HG03159 (cell line): ENCODE results near the gene PPT2.
"Not testable (repeated sequence)": the region's sequence is repeated elsewhere in the genome, so short reads cannot be mapped to it uniquely, and the experiment has no call there.

Experiments used
- ATAC-seq: cut with Tn5 transposase; IDR thresholded peaks from one replicate; pipeline ENCODE4 v1.9.1; 2021; ENCODE audit warnings: mild to moderate bottlenecking, moderate library complexity; ENCODE audit not compliant: unreplicated experiment

PPT2 gene

DNA sequence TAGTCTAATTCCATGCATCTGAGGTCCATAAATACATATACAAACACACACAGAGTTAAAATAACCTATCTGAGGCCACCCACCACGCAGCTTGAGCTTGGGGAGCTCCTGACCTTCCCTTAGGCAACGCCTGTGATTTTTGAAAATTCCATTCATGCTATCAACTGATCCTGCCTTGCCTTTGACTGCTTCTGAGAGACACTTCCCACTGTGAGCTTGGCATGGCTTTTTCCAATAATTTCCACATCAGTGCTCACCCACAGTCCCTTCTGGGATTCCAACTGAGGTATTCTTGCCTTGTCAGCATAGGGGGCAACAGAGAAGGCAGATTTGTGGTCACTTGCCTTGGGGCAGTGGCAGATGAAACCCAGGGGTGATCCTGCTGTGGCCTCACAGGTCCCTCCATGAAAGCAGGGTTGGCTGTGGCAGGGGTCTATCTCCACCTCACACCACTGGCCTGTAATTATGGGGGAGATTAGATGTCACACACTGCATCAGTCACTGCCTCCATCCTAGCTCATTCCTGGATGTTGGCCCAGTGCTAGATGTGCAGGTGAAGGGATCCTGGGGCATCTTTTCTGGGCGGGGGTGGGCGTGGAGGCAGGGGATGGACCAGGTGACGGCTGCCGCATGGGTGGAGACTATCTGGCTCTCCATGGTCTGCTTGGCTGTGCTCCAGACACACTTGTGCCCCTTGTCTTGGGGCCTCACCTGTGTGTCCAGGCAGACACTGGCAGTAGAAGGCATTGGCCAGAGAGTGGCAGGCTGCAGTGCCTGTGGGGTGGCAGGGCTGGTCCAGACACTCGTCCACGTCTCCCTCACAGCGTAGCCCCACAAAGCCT lies 49.7 kb downstream of the PPT2 start:
- ATAC-seq: no peak

DNA sequence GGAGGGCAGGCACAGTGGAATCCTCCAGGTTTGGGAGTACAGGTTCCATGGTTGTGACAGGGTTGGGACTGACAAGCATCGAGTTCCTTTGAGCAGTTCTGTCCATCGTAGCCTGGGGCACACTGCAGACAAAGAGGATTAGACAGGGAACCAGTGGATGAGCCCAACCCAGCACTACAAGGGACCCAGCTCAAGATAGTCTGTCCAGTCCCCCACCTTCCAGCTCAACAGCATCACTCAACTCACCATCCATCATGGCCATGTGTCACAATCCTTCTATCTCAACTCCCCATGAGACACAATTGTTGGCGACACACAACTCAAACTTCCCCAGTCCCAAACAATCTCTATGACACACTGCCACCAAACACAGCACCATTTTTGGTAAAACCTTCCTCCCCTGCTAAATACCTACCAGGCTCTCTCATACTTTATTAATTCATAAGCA lies 50.4 kb downstream of the PPT2 start:
- ATAC-seq: no peak

DNA sequence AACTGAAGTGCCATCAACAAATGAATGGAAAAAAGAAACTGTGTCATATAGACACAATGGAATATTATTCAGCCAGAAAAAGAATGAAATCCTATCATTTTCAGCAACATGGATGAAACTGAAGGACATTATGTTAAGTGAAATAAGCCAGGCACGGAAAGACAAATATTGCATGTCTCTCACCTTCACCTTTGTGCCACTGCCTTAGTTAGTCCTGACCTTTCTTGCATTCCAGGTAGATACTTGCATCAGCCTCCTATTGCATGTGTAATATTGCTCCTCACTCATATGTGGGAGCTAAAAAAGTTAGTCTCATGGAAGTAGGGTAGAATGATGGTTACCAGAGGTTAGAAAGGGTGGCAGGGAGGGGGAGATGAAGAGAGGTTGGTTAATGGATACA lies 55.1 kb downstream of the PPT2 start:
- no peak for ATAC-seq

DNA sequence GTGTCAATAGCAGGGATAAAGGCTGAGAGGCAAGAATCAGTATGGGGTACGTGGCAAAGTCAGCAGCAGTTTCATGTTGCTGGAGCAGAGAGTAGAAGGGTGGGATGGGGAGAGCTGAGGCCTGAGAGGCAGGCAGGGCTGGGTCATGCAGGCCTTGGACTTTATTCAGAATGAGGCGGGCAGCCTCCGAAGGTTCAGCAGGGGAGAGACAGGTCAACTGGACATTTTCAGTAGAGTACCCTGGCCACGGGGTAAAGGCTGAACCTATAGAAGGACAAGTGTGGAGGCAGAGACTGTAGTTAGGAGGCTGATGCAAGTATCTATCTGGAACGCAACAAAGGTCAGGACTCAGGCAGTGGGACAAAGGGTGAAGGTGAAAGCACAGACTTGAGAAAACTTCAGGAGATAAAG lies 56.3 kb downstream of the PPT2 start:
- ATAC-seq: no peak

DNA sequence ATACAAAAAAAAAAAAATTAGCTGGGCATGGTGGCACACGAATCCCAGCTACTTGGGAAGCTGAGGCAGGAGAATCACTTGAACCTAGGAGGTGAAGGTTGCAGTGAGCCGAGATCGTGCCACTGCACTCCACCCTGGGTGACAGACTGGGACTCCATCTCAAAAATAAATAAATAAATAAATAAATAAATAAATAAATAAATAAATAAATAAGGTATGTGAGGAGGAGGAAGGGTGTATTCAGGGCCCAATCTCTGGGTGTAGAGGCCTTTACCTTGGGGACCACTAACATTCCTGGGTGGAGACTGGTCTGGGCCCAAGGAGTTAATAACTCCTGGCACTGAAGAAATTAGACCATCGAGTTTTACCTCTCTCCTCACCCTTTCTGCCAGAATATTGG lies 57.5 kb downstream of the PPT2 start:
- ATAC-seq: not testable (repeated sequence)

DNA sequence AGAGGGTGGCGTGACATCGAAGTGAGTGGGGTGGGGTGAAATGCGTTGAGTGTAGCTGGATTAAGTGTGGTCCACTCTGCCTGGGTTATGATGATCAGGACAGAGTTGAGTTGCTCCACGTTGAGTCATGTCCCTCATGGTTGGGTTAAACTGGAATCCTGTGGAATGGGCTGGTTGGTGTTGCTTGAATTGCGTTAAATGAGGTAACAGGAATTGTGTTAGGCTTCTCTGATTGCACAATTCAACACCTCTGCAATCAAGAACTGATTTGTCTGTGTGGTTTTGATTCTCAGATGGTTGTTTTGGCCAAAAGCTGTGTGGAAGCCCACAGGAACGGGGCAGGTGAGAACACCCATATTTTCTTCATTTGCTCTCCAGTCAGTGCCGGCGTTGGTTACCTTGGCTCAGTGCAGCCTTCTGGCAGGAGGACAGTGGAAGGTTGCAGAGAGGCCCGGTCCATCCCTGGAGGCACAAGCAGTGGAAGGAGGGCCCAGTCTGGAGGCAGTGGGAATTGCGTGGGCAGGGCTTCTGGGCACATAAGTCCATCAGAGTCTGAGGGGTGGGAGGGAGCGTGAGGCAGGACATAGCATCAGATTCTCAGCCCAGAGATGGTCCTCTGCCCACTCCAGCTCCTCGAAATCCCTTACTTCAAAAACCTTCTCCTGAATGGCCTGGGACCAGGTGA lies 58.3 kb downstream of the PPT2 start:
- no peak for ATAC-seq
